Frontal cortex (tissue), 4 donors: ENCODE results near the gene ELOVL7. TPM values are rescaled to one million over a fixed set of nuclear protein-coding genes. Genes with fewer than 3 reads are reported as not detected.
"Not testable (repeated sequence)": the region's sequence is repeated elsewhere in the genome, so short reads cannot be mapped to it uniquely, and the experiment has no call there.

Source experiments
- DNase-seq, 2 donors: peaks; one replicate each; pipeline ENCODE4 v3.0.0; 2012; ENCODE audit warnings: low spot score in 2 of 2
- FAIRE-seq: peaks from 2 replicates; lab custom pipeline; 2012; peaks lifted over from hg19 to GRCh38; lab: Jason Lieb, UNC
- total RNA-seq: library from RNA; depleted of rRNA; stranded (reverse); fragments of >200 nt; gene quantifications from one replicate; pipeline ENCODE4 v1.2.3, GENCODE V29; 2014
- donor health status: control.
- donor health status: control.
- donor health status: control.

Gene ELOVL7
- 4.1 TPM for total RNA-seq

DNA sequence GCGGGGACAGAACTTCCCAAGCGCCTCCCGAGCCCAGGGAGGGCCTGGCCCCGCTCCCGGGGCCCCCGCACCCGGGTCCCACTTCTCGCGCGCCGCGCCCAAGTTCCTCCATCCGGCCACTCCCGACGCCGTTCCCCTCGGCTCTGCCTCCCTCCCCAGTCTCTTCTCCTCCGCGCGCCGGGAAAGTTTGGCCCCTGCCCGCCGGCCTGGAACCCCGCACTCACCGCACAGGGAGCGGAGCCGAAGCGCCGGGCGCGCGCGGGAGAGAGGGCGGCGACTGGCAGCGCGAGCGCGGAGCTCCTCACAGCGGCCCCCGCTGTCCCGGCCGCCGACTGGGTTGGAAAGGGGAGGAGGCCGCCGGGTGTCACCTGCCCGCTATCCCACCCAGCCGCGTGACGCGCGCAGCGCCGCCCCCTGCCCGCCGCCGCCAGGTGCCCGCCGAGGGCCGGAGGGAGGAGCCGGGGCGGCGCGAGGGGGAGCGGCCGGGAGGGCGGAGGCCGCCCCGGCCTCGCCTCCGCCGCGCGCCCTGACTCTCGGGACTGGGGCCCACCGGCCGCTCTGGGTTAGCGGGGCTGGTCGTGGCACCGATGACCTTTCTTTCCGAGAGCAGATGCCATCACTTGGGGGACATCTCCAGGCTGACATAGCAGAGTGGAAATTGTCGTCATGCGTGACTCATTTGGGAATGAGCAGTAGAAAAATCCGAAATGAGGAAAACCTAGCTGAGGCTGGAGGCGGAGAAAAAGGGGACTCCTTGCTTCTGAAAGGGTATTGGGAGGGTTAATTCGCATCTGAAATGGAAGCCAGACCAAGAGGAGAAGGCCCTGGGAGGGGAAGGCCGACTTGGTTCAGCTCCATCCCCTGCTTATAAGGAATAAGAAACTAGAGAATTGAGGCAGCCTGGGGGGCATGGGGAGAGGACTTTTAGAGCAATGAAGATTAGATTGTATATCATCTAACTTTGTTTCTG is at the start of gene ELOVL7:
Gene ELOVL7 (minus strand): TSS at position 334 of the 970 bp plus-strand sequence. CDS start 56,872 bp downstream, outside the sequence.
- DNase-seq (peak; percentile 78 to 83), FAIRE-seq (no peak)

DNA sequence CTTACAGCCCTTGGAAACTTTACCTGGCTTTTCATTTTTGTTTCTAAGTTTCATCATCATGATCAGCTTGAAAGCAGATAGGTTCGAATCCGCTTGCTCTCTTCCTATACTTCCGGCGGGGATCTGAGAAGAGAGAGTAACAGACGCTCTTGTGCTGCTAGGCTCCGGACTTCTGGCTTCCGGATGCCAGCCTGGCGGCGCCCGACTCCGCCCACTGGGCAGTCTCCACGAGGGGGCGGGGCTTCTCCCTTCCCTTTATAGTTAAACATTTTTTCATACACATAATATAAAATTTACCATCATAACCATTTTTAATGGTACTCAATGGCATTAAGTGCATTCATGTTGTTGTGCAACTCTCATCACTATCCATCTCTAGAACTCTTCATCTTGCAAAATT is 49.5 kb upstream of the ELOVL7 start:
- no peak for DNase-seq
- no peak for FAIRE-seq

- DNase-seq = no peak
- no peak for FAIRE-seq
Measured at GRCh38 chr5:60891667-60892066, 47.6 kb upstream of the ELOVL7 start.

- DNase-seq = no peak
- no peak for FAIRE-seq
Measured at GRCh38 chr5:60888359-60889061, 44.4 kb upstream of the ELOVL7 start.

- DNase-seq (no peak), FAIRE-seq (no peak)
Measured at GRCh38 chr5:60887746-60888145, 43.7 kb upstream of the ELOVL7 start.

DNA sequence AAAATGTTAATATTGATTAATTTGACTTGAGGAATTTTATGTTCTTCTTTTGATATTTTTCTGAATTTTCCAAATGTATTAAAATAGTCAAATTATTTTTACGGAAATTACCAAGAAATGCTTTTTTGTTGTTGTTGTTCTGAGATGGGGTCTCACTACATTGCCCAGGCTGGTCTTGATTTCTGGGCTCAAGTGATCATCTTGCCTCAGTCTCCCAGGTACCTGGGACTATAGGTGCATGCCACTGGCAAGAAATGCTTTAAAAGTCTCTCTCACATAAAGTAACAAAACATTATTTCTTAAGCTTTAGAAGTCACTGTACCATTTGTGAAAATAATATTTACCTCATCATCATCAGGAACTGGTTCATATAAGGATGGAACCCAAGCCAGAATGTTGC is 43.0 kb upstream of the ELOVL7 start:
- FAIRE-seq = no peak
- DNase-seq = no peak

DNA sequence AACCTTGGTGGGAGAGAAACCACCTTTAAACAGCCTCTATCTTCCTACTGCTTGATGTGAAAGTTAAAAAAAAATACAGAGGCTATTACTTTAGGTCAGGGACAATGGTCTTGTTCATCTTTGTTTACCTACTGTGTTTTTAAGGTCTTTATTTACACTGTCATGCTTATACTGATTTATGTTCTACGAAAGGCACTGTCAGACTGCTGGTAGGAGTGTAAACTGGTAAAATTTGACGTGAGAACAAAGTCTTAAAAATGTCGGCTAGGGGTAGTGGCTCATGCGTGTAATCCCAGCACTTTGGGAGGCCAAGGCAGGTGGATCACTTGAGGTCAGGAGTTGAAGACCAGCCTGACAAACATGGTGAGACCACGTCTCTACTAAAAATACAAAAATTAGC is 42.1 kb upstream of the ELOVL7 start:
- DNase-seq (no peak), FAIRE-seq (no peak)

- DNase-seq (peak; percentile 25), FAIRE-seq (peak; percentile 3)
Measured at GRCh38 chr5:60883229-60883628, 39.2 kb upstream of the ELOVL7 start.

- no peak for FAIRE-seq
- DNase-seq = no peak
Measured at GRCh38 chr5:60872892-60873291, 28.8 kb upstream of the ELOVL7 start.

DNA sequence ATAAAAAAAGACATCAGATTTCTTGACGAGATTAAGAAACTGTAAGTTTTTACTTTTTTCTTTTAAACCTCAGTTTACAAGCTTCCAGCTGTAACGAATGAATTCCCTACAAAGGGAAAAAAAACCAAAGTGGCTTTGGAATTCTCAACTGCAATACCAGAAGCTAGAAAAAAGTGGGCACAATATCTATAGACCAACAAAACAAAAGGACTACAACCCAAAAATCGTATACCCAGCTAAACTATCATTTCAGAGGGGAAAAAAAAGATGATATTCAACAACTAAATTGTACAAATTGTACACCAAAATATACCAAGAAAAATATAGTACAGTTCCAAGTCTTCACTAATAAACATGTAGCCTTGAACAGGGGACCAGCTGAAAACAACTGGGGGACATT is 26.8 kb upstream of the ELOVL7 start:
- FAIRE-seq = no peak
- no peak for DNase-seq

DNA sequence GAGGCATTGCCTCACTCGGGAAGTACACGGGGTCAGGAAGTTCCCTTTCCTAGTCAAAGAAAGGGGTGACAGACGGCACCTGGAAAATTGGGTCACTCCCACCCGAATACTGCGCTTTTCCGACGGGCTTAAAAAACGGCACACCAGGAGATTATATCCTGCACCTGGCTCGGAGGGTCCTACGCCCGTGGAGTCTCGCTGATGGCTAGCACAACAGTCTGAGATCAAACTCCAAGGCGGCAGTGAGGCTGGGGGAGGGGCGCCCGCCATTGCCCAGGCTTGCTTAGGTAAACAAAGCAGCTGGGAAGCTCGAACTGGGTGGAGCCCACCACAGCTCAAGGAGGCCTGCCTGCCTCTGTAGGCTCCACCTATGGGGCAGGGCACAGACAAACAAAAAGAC is 16.5 kb upstream of the ELOVL7 start:
- FAIRE-seq, DNase-seq: not testable (repeated sequence)

- DNase-seq (no peak), FAIRE-seq (no peak)
Measured at GRCh38 chr5:60856066-60856465, 12.0 kb upstream of the ELOVL7 start.

GRCh38 chr5:60852940-60853339 is 8.9 kb upstream of the ELOVL7 start:
- DNase-seq = no peak
- FAIRE-seq = no peak

GRCh38 chr5:60852317-60852716 is 8.2 kb upstream of the ELOVL7 start:
- DNase-seq (no peak), FAIRE-seq (no peak)

DNA sequence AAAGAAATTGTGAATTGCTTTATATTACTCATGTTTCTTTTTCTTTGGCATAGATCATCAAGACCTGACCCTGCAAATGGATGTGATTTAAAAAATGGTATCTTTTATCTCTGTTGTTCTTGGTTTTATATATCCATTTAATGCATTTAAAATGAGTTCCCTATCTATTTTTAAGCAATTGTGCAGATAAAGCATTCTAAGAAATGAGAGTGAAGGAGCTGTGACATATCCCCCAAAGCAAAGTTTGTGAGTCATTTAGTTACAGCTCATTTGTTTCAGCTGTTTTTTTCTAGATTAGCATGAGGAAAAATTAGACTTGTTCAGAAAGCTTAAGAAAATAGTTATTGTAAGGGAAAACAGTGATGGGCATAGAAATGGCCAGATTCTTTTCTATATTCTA is 7.6 kb upstream of the ELOVL7 start:
- FAIRE-seq (no peak), DNase-seq (no peak)

GRCh38 chr5:60846298-60846697 is 2.2 kb upstream of the ELOVL7 start:
- no peak for DNase-seq
- no peak for FAIRE-seq

GRCh38 chr5:60843386-60843935 is 608 bp downstream of the ELOVL7 start:
- DNase-seq (peak; percentile 23 to 50), FAIRE-seq (no peak)

GRCh38 chr5:60842871-60843385 is 1.1 kb downstream of the ELOVL7 start:
- FAIRE-seq = no peak
- DNase-seq = peak in 1 of 2 donors; percentile 34

DNA sequence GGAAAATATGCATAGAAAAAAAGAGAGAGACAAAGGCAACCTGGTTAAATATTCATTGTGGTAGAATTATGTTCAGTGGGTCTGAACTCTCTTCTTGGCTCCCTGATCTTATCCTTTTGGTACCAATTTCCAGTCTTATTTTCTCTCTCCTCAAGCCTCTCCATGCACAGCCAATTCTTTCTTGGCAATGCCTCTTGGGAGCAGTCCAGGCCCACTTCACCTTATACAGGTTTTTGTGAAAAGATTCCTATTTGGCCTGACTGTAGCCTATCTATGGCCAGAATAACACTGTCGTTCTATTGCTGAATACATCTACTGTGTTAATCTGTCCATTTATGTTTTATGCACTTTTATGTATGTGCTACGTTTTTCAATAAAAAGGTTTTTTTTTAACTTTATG is 2.7 kb downstream of the ELOVL7 start:
- FAIRE-seq (no peak), DNase-seq (no peak)

GRCh38 chr5:60836131-60836530 is 7.9 kb downstream of the ELOVL7 start:
- FAIRE-seq = no peak
- DNase-seq = no peak

DNA sequence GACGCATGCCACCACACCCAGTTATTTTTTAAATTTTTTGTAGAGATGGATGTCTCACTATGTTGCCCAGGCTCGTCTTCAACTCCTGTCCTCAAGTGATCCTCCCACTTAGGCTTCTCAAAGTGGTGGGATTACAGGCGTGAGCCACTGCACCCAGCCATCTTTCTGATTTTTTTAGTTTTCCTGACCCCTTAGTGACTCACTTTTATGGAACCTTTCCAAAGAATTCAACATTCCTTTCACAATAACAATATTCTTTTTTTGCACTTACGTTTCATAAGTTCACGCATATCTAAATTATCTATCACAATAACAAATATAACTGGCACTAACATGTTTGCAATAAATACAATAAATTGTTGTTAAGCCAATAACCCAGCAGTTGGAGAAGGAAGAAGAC is 8.5 kb downstream of the ELOVL7 start:
- FAIRE-seq = no peak
- DNase-seq = no peak
